Measurements from ENCODE around the gene TCL1A.

TCL1A gene

GRCh38 chr14:95662376-95663186 lies 51.3 kb downstream of the TCL1A start:
- TF ChIP-seq JUND (IDR thresholded peaks at IDR 0.05; ENCODE audit: low read depth): no peak
- in situ Hi-C loops (cut with HindIII; ENCODE audit: low pct_unique_long_range_greater_than_20kb, low sequenced_read_pairs): no loop called here
- DNase-seq (ENCODE audit: low read depth in 1 of 2, low spot score in 1 of 2): no peak

- no peak for DNase-seq (ENCODE audit: low read depth in 1 of 2, low spot score in 1 of 2)
- TF ChIP-seq JUND (IDR thresholded peaks at IDR 0.05; ENCODE audit: low read depth): no peak
- in situ Hi-C loops (cut with HindIII; ENCODE audit: low pct_unique_long_range_greater_than_20kb, low sequenced_read_pairs): no loop called here
Observed at GRCh38 chr14:95660651-95661515, 53.0 kb downstream of the TCL1A start.

GRCh38 chr14:95659990-95660385 lies 53.9 kb downstream of the TCL1A start:
- no peak for TF ChIP-seq JUND (IDR thresholded peaks at IDR 0.05; ENCODE audit: low read depth)
- in situ Hi-C loops (cut with HindIII; ENCODE audit: low pct_unique_long_range_greater_than_20kb, low sequenced_read_pairs): no loop called here
- DNase-seq (ENCODE audit: low read depth in 1 of 2, low spot score in 1 of 2): no peak
